ENCODE data around the gene METTL3. TPM values are rescaled to one million over a fixed set of nuclear protein-coding genes. Genes with fewer than 3 reads are reported as not detected.

The METTL3 gene
- total RNA-seq, 2 donors from 2014 or later, result 48.3 to 71.5 TPM

- H3K27ac ChIP-seq, result no peak overlapping the region
- no peak overlapping the region for H3K4me3 ChIP-seq
- H3K27me3 ChIP-seq (replicated peaks; ENCODE audit: insufficient read depth), result no peaks in the 10 kb centered on the region
- peak; percentile 24 for DNase-seq (ENCODE audit: low spot score)
- peaks cover 4 to 13% of the 10 kb centered on the region in 2 donors for H3K36me3 ChIP-seq
- WGBS, result 35% methylated on average over 5 of the region's 5 CpGs
- peaks cover 3% of the 10 kb centered on the region for H3K4me1 ChIP-seq (replicated peaks)
- H3K9me3 ChIP-seq, result no peaks in the 10 kb centered on the region
- intact Hi-C loops (cut with DNase I), result loop anchor here (5.0 kb wide), 1 partner anchor 58 kb away; no protein-coding TSS in a partner anchor
- no peak for TF ChIP-seq POLR2AphosphoS5 (IDR thresholded peaks at IDR 0.05)
- peak; percentile 34 to 65 (median 60) for TF ChIP-seq CTCF (IDR thresholded peaks at IDR 0.05)
These were observed 12.3 kb downstream of the METTL3 start for GRCh38 chr14:21498540-21499526.

- TF ChIP-seq POLR2A (IDR thresholded peaks at IDR 0.05) (no peak), POLR2AphosphoS5 (IDR thresholded peaks at IDR 0.05) (no peak), CTCF (IDR thresholded peaks at IDR 0.05) (no peak)
- H3K36me3 ChIP-seq, result peaks cover 0 to 23% of the 10 kb centered on the region in 2 donors
- WGBS, result 80% methylated on average over 2 of the region's 2 CpGs
These were observed 14.7 kb downstream of the METTL3 start for GRCh38 chr14:21496453-21496852.

GRCh38 chr14:21494902-21495762 lies 16.0 kb downstream of the METTL3 start:
- H3K9me3 ChIP-seq, result no peaks in the 10 kb centered on the region
- no peak overlapping the region for H3K4me3 ChIP-seq
- H3K27me3 ChIP-seq (replicated peaks; ENCODE audit: insufficient read depth), result no peaks in the 10 kb centered on the region
- intact Hi-C loops (cut with DNase I), result loop anchor here (5.0 kb wide), 1 partner anchor 62 kb away; no protein-coding TSS in a partner anchor
- peaks cover 3% of the 10 kb centered on the region for H3K4me1 ChIP-seq (replicated peaks)
- DNase-seq (ENCODE audit: low spot score), result no peak
- TF ChIP-seq POLR2AphosphoS5 (IDR thresholded peaks at IDR 0.05), result no peak
- no peak for TF ChIP-seq CTCF (IDR thresholded peaks at IDR 0.05)
- TF ChIP-seq POLR2A (IDR thresholded peaks at IDR 0.05), result no peak
- no peak overlapping the region for H3K27ac ChIP-seq
- peaks cover under 1 to 30% of the 10 kb centered on the region in 2 donors for H3K36me3 ChIP-seq
- WGBS, result 85% methylated on average over 2 of the region's 2 CpGs

More at GRCh38 chr14:21496453-21496852, 14.7 kb downstream of the METTL3 start:
- peaks cover 3% of the 10 kb centered on the region for H3K4me1 ChIP-seq (replicated peaks)
- H3K27ac ChIP-seq, result no peak overlapping the region
- H3K9me3 ChIP-seq, result no peaks in the 10 kb centered on the region
- no peak for DNase-seq (ENCODE audit: low spot score)
- H3K27me3 ChIP-seq (replicated peaks; ENCODE audit: insufficient read depth), result no peaks in the 10 kb centered on the region
- no peak overlapping the region for H3K4me3 ChIP-seq
- intact Hi-C loops (cut with DNase I), result loop anchor here (5.0 kb wide), 1 partner anchor 61 kb away; no protein-coding TSS in a partner anchor

- Histone ChIP-seq H3K9me3 (no peaks in the 10 kb centered on the region), H3K36me3 (peaks cover 5 to 12% of the 10 kb centered on the region in 2 donors), H3K27me3 (replicated peaks; ENCODE audit: insufficient read depth) (no peaks in the 10 kb centered on the region), H3K4me1 (replicated peaks) (no peaks in the 10 kb centered on the region), H3K4me3 (no peak overlapping the region), H3K27ac (no peak overlapping the region)
- intact Hi-C loops (cut with DNase I), result no loop called here
- no peak for DNase-seq (ENCODE audit: low spot score)
- TF ChIP-seq POLR2AphosphoS5 (IDR thresholded peaks at IDR 0.05) (no peak), CTCF (IDR thresholded peaks at IDR 0.05) (no peak), POLR2A (IDR thresholded peaks at IDR 0.05) (no peak)
- 79% methylated on average over 1 of the region's 1 CpG for WGBS
These were observed 24.5 kb downstream of the METTL3 start for GRCh38 chr14:21486640-21487087.
